A549 (cell line): ENCODE measurements around the gene PCDH12.

Experiments
- ATOH8 ChIP-seq: fragments of 250-450 bp; sonication (Bioruptor Pico); IDR thresholded peaks from 2 replicates; pipeline ENCODE4 v1.5.0; 2020; ENCODE audit warnings: low read depth, mild to moderate bottlenecking, moderate library complexity
- CBX8 ChIP-seq: fragments of 200-600 bp; sonication (generic); IDR thresholded peaks from 2 replicates; pipeline ENCODE4 v1.6.1; 2016
- CHD4 ChIP-seq: fragments of 200-600 bp; sonication (generic); IDR thresholded peaks from 2 replicates; pipeline ENCODE4 v1.6.1; 2016; ENCODE audit warnings: antibody characterized with exemption, mild to moderate bottlenecking, borderline replicate concordance
- CTCF ChIP-seq: fragments of >200 bp; sonication (Bioruptor Twin); formaldehyde crosslinking; IDR thresholded peaks from 3 replicates; pipeline ENCODE4 v1.5.1; 2016
- EHMT2 ChIP-seq: fragments of 200-600 bp; sonication (generic); IDR thresholded peaks from 2 replicates; pipeline ENCODE4 v1.6.1; 2016; ENCODE audit warnings: antibody characterized with exemption, low read depth, mild to moderate bottlenecking, moderate library complexity
- JUNB ChIP-seq: fragments of >200 bp; sonication (Bioruptor Twin); formaldehyde crosslinking; IDR thresholded peaks from 2 replicates; pipeline ENCODE4 v1.6.1; 2016
- MAFK ChIP-seq: fragments of 450-650 bp; IDR thresholded peaks from 2 replicates; pipeline ENCODE4 v1.6.1; 2014; ENCODE audit not compliant: partially characterized antibody
- MYC ChIP-seq: IDR thresholded peaks from 2 replicates; pipeline ENCODE4 v1.6.1; 2012; ENCODE audit warnings: mild to moderate bottlenecking, inconsistent platforms, low read length, improper control_type of control experiment, borderline replicate concordance
- PBX3 ChIP-seq: IDR thresholded peaks from 2 replicates; pipeline ENCODE4 v1.6.1; 2012
- POLR2A ChIP-seq: IDR thresholded peaks from 2 replicates; pipeline ENCODE4 v1.6.1; 2012; ENCODE audit warnings: mild to moderate bottlenecking, low read length
- RAD21 ChIP-seq, 2 experiments: fragments of >200 bp in 1 of 2; sonication (Bioruptor Twin) in 1 of 2; formaldehyde crosslinking in 1 of 2; IDR thresholded peaks in 1 of 2; conservative IDR thresholded peaks in 1 of 2; 2 replicates in 1 of 2; 3 replicates in 1 of 2; pipeline ENCODE4 v1.6.1; 2012 to 2018; ENCODE audit warnings: inconsistent platforms in 1 of 2
- REST ChIP-seq: fragments of 200-600 bp; sonication (generic); IDR thresholded peaks from 2 replicates; pipeline ENCODE4 v1.6.1; 2016; ENCODE audit warnings: antibody characterized with exemption, mild to moderate bottlenecking, moderate library complexity
- RNF2 ChIP-seq: fragments of 200-600 bp; sonication (generic); IDR thresholded peaks from 2 replicates; pipeline ENCODE4 v1.6.1; 2016; ENCODE audit warnings: low read depth, mild to moderate bottlenecking, antibody characterized with exemption, moderate library complexity, borderline replicate concordance

- TF ChIP-seq POLR2A = no peak
- TF ChIP-seq MYC = no peak
- no peak for TF ChIP-seq CTCF
- TF ChIP-seq MAFK = no peak
- no peak for TF ChIP-seq JUNB
- TF ChIP-seq CBX8 = no peak
- TF ChIP-seq ATOH8 (CRISPR knock-in tag) = no peak
- TF ChIP-seq PBX3 = no peak
- no peak for TF ChIP-seq RAD21 (conservative IDR thresholded peaks at IDR 0.05 in 1 of 2, IDR thresholded peaks at IDR 0.05 in 1 of 2)
- no peak for TF ChIP-seq RNF2
- no peak for TF ChIP-seq CHD4
- TF ChIP-seq REST = no peak
- no peak for TF ChIP-seq EHMT2
Observed at GRCh38 chr5:141969783-141970771, 12.1 kb upstream of the PCDH12 start.
